IMR-90 (cell line): ENCODE data around the gene LDAF1. TPM values are rescaled to one million over a fixed set of nuclear protein-coding genes. Genes with fewer than 3 reads are reported as not detected.
A peak's percentile ranks its signal among the peaks of the same experiment; 100 is the strongest.

ENCODE experiments used
- ATAC-seq: fragments of 200-7000 bp; cut with Tn5 transposase; 2 replicates; pipeline ENCODE4 v1.9.1; 2020; ENCODE audit warnings: low read depth, mild to moderate bottlenecking, moderate library complexity
- BruUV-seq: library from RNA; stranded (reverse); fragments of 400-500 nt; replicated peaks from 2 replicates; lab custom pipeline; 2021; lab: Mats Ljungman, UMichigan
- CTCF ChIA-PET: fragments of 300-600 bp; formaldehyde crosslinking; extraction: SDS; loops from one replicate; lab custom pipeline; 2021; ENCODE audit warnings: antibody characterized with exemption; lab: Yijun Ruan, JAX
- POLR2A ChIA-PET: fragments of 300-600 bp; sonication (Branson Sonifier 250); formaldehyde crosslinking; loops from one replicate; lab custom pipeline; 2022; ENCODE audit warnings: antibody characterized with exemption; ENCODE audit not compliant: unreplicated experiment; lab: Charles Lee
- DNase-seq: peaks from one replicate; pipeline ENCODE4 v3.0.0; 2013
- H2AFZ ChIP-seq: replicated peaks from 2 replicates; pipeline ENCODE3; 2013; ENCODE audit warnings: low read length, mild to moderate bottlenecking; ENCODE audit not compliant: poor library complexity
- H2AK5ac ChIP-seq: 2 replicates; pipeline ENCODE4 v1.6.1; 2013; ENCODE audit warnings: low read depth, low read length, inconsistent platforms
- H2AK9ac ChIP-seq: replicated peaks from 2 replicates; pipeline ENCODE3; 2013; ENCODE audit warnings: mild to moderate bottlenecking, low read depth, low read length, moderate library complexity; ENCODE audit not compliant: poor library complexity
- H2BK120ac ChIP-seq: 2 replicates; pipeline ENCODE4 v1.6.1; 2013; ENCODE audit warnings: low read depth, low read length, inconsistent platforms
- H2BK15ac ChIP-seq: 3 replicates; pipeline ENCODE4 v1.6.1; 2013; ENCODE audit warnings: low read depth, low read length, inconsistent platforms
- H2BK20ac ChIP-seq: 2 replicates; pipeline ENCODE4 v1.6.1; 2013; ENCODE audit warnings: low read depth, mild to moderate bottlenecking, inconsistent platforms, low read length, moderate library complexity
- H2BK5ac ChIP-seq: 2 replicates; pipeline ENCODE4 v1.6.1; 2013; ENCODE audit warnings: mild to moderate bottlenecking, low read depth, low read length, inconsistent platforms; ENCODE audit not compliant: poor library complexity, severe bottlenecking
- H3K14ac ChIP-seq: replicated peaks from 2 replicates; pipeline ENCODE4 v1.6.1; 2013; ENCODE audit warnings: low read depth, low read length, inconsistent platforms
- H3K18ac ChIP-seq: 2 replicates; pipeline ENCODE4 v1.6.1; 2013; ENCODE audit warnings: low read depth, low read length, control low read depth
- H3K23ac ChIP-seq: 2 replicates; pipeline ENCODE4 v1.6.1; 2013; ENCODE audit warnings: low read depth, low read length, inconsistent platforms
- H3K27ac ChIP-seq: 2 replicates; pipeline ENCODE4 v1.5.1; 2013; ENCODE audit warnings: mild to moderate bottlenecking, control low read depth, low read length; ENCODE audit not compliant: insufficient read depth
- H3K27me3 ChIP-seq: 2 replicates; pipeline ENCODE4 v1.6.1; 2013; ENCODE audit warnings: low read length; ENCODE audit not compliant: control insufficient read depth, insufficient read depth
- H3K36me3 ChIP-seq: 2 replicates; pipeline ENCODE4 v1.6.1; 2013; ENCODE audit warnings: low read length, mixed read lengths; ENCODE audit not compliant: control insufficient read depth, insufficient read depth
- H3K4ac ChIP-seq: 2 replicates; pipeline ENCODE4 v1.6.1; 2013; ENCODE audit warnings: low read depth, low read length, inconsistent platforms
- H3K4me1 ChIP-seq: 2 replicates; pipeline ENCODE4 v1.6.1; 2013; ENCODE audit warnings: low read length, mixed read lengths; ENCODE audit not compliant: control insufficient read depth, insufficient read depth
- H3K4me2 ChIP-seq: 2 replicates; pipeline ENCODE4 v1.6.1; 2013; ENCODE audit warnings: low read depth, mild to moderate bottlenecking, control low read depth, low read length, moderate library complexity
- H3K4me3 ChIP-seq: 2 replicates; pipeline ENCODE4 v1.5.1; 2013; ENCODE audit warnings: low read depth, mild to moderate bottlenecking, control low read depth, low read length, moderate library complexity; ENCODE audit not compliant: insufficient read depth
- H3K56ac ChIP-seq: 2 replicates; pipeline ENCODE4 v1.6.1; 2013; ENCODE audit warnings: low read length, inconsistent platforms; ENCODE audit not compliant: insufficient read depth; ENCODE audit errors: extremely low read depth
- H3K79me1 ChIP-seq, 2 experiments: 2 replicates each; pipeline ENCODE4 v1.6.1; 2013; ENCODE audit warnings: low read length in 2 of 2, inconsistent platforms in 1 of 2, low read depth in 1 of 2
- H3K9ac ChIP-seq: 2 replicates; pipeline ENCODE4 v1.6.1; 2013; ENCODE audit warnings: low read depth, low read length, control low read depth
- H3K9me1 ChIP-seq: 2 replicates; pipeline ENCODE4 v1.6.1; 2013; ENCODE audit warnings: low read length, inconsistent platforms; ENCODE audit not compliant: insufficient read depth
- H3K9me3 ChIP-seq: 2 replicates; pipeline ENCODE4 v1.6.1; 2013; ENCODE audit warnings: low read length; ENCODE audit not compliant: control insufficient read depth, insufficient read depth
- H4K20me1 ChIP-seq: 2 replicates; pipeline ENCODE4 v1.6.1; 2013; ENCODE audit warnings: low read length, inconsistent platforms; ENCODE audit not compliant: insufficient read depth
- H4K5ac ChIP-seq: 2 replicates; pipeline ENCODE4 v1.6.1; 2013; ENCODE audit warnings: mild to moderate bottlenecking, low read depth, low read length, control low read depth
- H4K8ac ChIP-seq, 2 experiments: 2 replicates each; pipeline ENCODE4 v1.6.1; 2013; ENCODE audit warnings: low read depth in 2 of 2, low read length in 2 of 2, control low read depth in 1 of 2, inconsistent platforms in 1 of 2
- H4K91ac ChIP-seq: 2 replicates; pipeline ENCODE4 v1.6.1; 2013; ENCODE audit warnings: low read depth, low read length, inconsistent platforms; ENCODE audit not compliant: insufficient read depth
- BHLHE40 ChIP-seq: fragments of 150-350 bp; IDR thresholded peaks from 2 replicates; pipeline ENCODE4 v1.6.1; 2016; ENCODE audit warnings: mild to moderate bottlenecking, low read depth, low read length
- CTCF ChIP-seq: conservative IDR thresholded peaks from 2 replicates; pipeline ENCODE4 v1.5.1; 2012; ENCODE audit warnings: mild to moderate bottlenecking, low read depth, low read length, improper control_type of control experiment
- FOS ChIP-seq: fragments of 150-350 bp; IDR thresholded peaks from 2 replicates; pipeline ENCODE4 v1.6.1; 2016; ENCODE audit warnings: low read depth, low read length
- MAFK ChIP-seq: IDR thresholded peaks from 2 replicates; pipeline ENCODE4 v1.6.1; 2012; ENCODE audit warnings: low read depth, low read length, improper control_type of control experiment
- MAZ ChIP-seq: IDR thresholded peaks from 2 replicates; pipeline ENCODE4 v1.6.1; 2012; ENCODE audit warnings: low read depth, mild to moderate bottlenecking, low read length, improper control_type of control experiment, moderate library complexity, borderline replicate concordance
- MXI1 ChIP-seq: IDR thresholded peaks from 2 replicates; pipeline ENCODE4 v1.6.1; 2012; ENCODE audit warnings: low read depth, mild to moderate bottlenecking, low read length, moderate library complexity, borderline replicate concordance
- NFE2L2 ChIP-seq: fragments of 150-350 bp; IDR thresholded peaks from 2 replicates; pipeline ENCODE4 v1.6.1; 2016; ENCODE audit warnings: low read depth, mild to moderate bottlenecking, low read length
- POLR2A ChIP-seq: IDR thresholded peaks from 2 replicates; pipeline ENCODE4 v1.6.1; 2012; ENCODE audit warnings: mild to moderate bottlenecking, low read depth, low read length
- RAD21 ChIP-seq: IDR thresholded peaks from 2 replicates; pipeline ENCODE4 v1.6.1; 2012; ENCODE audit warnings: low read length, improper control_type of control experiment
- RCOR1 ChIP-seq: IDR thresholded peaks from 2 replicates; pipeline ENCODE4 v1.6.1; 2012; ENCODE audit warnings: mild to moderate bottlenecking, low read length, improper control_type of control experiment; ENCODE audit not compliant: insufficient replicate concordance
- RFX5 ChIP-seq: IDR thresholded peaks from 2 replicates; pipeline ENCODE4 v1.8.0; 2012; ENCODE audit warnings: low read depth, mild to moderate bottlenecking, low read length, moderate library complexity
- SMC3 ChIP-seq: fragments of 150-350 bp; IDR thresholded peaks from 2 replicates; pipeline ENCODE4 v1.6.1; 2016; ENCODE audit warnings: low read depth, mild to moderate bottlenecking, antibody characterized with exemption, low read length, moderate library complexity
- USF2 ChIP-seq: fragments of 150-350 bp; IDR thresholded peaks from 2 replicates; pipeline ENCODE4 v1.6.1; 2017; ENCODE audit warnings: mild to moderate bottlenecking, antibody characterized with exemption, low read length, low read depth
- WGBS, 2 experiments: methylation state at CpG; one replicate each; pipeline versions ENCODE4 v1.1.5 to v1.1.7; 2013; ENCODE audit warnings: missing lambda C conversion rate in 2 of 2; ENCODE audit not compliant: insufficient read length in 1 of 2; ENCODE audit errors: extremely low coverage in 2 of 2; 5-methylcytosine and 5-hydroxymethylcytosine counted together
- dilution Hi-C: fragments of 300-500 bp; cut with HindIII; formaldehyde crosslinking; loops from one replicate; pipeline ENCODE4 v1.14.3; 2018; ENCODE audit warnings: low sequenced_read_pairs; ENCODE audit not compliant: unreplicated experiment
- in situ Hi-C: fragments of 300-500 bp; cut with MboI; formaldehyde crosslinking; loops from 3 replicates; pipeline ENCODE4 v1.14.3; 2019; ENCODE audit warnings: low sequenced_read_pairs, inconsistent platforms, mixed read lengths
- intact Hi-C: fragments of 100-400 bp; cut with micrococcal nuclease; formaldehyde crosslinking; loops from 2 replicates; pipeline ENCODE4 v1.10.0; 2022
- polyA plus RNA-seq, 3 experiments: library from polyadenylated mRNA; depleted of rRNA; stranded (reverse); fragments of >200 nt; gene quantifications; 2 replicates each; pipeline ENCODE4 v1.2.3, GENCODE V29; 2012; ENCODE audit warnings: low replicate concordance in 1 of 3
- total RNA-seq: library from RNA; depleted of rRNA; stranded (reverse); fragments of >200 nt; gene quantifications from 2 replicates; pipeline ENCODE4 v1.2.3, GENCODE V29; 2012
- TF ChIP-seq, protein P1 (sequence below): fragments of 150-350 bp; IDR thresholded peaks from 2 replicates; pipeline ENCODE4 v1.6.1; 2016; ENCODE audit warnings: low read depth, mild to moderate bottlenecking, low read length, moderate library complexity, borderline replicate concordance

Gene LDAF1
- total and polyA plus RNA-seq, 2 of the 4 experiments (the other 2 are of a cell fraction): 21.0 to 62.2 TPM

- WGBS, 2 experiments: 33% methylated on average over 2 of the region's 8 CpGs; no CpG with 5 or more reads in 1 of the 2 experiments
- Histone ChIP-seq H2BK120ac (no peak within 1 kb of the TSS), H3K27ac (no peak within 1 kb of the TSS), H3K9me3 (no peaks in the 10 kb centered on the region), H3K4me1 (no peaks in the 10 kb centered on the region), H3K36me3 (no peaks in the 10 kb centered on the region), H2AK9ac (peak within 1 kb of the TSS; percentile 48), H4K5ac (no peak within 1 kb of the TSS), H3K4me3 (no peak within 1 kb of the TSS), H3K27me3 (peaks cover 17% of the 10 kb centered on the region), H4K20me1 (no peaks in the 10 kb centered on the region), H4K91ac (no peak within 1 kb of the TSS), H2AFZ (peak within 1 kb of the TSS; percentile 34), H3K79me1 (no peaks in the 10 kb centered on the region), H3K14ac (no peak within 1 kb of the TSS), H2BK15ac (no peak within 1 kb of the TSS), H2AK5ac (no peak within 1 kb of the TSS), H3K23ac (no peak within 1 kb of the TSS), H3K18ac (no peak within 1 kb of the TSS), H3K56ac (no peak within 1 kb of the TSS), H2BK20ac (no peak within 1 kb of the TSS), H4K8ac (no peak within 1 kb of the TSS), H3K9ac (no peak within 1 kb of the TSS), H3K4me2 (no peak within 1 kb of the TSS), H3K9me1 (no peaks in the 10 kb centered on the region), H3K4ac (no peak within 1 kb of the TSS), H2BK5ac (no peak within 1 kb of the TSS)
- intact Hi-C loops (no loop called here), in situ Hi-C loops (loop anchor here (25.0 kb wide), 1 partner anchor 1187 kb away; no protein-coding TSS in a partner anchor), dilution Hi-C loops (no loop called here)
- ChIA-PET CTCF (no interaction called here), POLR2A (no interaction called here)
- TF ChIP-seq FOS: no peak
- TF ChIP-seq MXI1: no peak
- TF ChIP-seq, protein P1, sequence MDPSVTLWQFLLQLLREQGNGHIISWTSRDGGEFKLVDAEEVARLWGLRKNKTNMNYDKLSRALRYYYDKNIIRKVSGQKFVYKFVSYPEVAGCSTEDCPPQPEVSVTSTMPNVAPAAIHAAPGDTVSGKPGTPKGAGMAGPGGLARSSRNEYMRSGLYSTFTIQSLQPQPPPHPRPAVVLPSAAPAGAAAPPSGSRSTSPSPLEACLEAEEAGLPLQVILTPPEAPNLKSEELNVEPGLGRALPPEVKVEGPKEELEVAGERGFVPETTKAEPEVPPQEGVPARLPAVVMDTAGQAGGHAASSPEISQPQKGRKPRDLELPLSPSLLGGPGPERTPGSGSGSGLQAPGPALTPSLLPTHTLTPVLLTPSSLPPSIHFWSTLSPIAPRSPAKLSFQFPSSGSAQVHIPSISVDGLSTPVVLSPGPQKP: no peak
- TF ChIP-seq POLR2A: no peak
- no peak for TF ChIP-seq RFX5
- no peak for TF ChIP-seq RAD21
- no peak for TF ChIP-seq SMC3
- no peak for TF ChIP-seq CTCF
- TF ChIP-seq MAZ: no peak
- no peak for TF ChIP-seq RCOR1
- no peak for TF ChIP-seq MAFK
- TF ChIP-seq NFE2L2: no peak
- no peak for TF ChIP-seq USF2
- no peak for TF ChIP-seq BHLHE40
- DNase-seq: no peak
- peak; percentile 37; the same call in 1 of the 2 replicates for ATAC-seq
- no TSS peak for BruUV-seq
Measured at GRCh38 chr16:21150375-21151001, 8.0 kb upstream of the LDAF1 start, which contains the start of gene DNAH3. Gene DNAH3, minus strand, starts transcription at chr16:21150846. Its CDS starts 527 bp downstream, at chr16:21150319.
